ENCODE results near the gene CIDEB. TPM values are rescaled to one million over a fixed set of nuclear protein-coding genes. Genes with fewer than 3 reads are reported as not detected.

The CIDEB gene
- total RNA-seq, 1 experiment from 2014 or later = not detected

- H3K4me3 ChIP-seq (ENCODE audit: low read depth, low read length, poor library complexity, severe bottlenecking) = no peak overlapping the region
- H3K36me3 ChIP-seq (ENCODE audit: insufficient read depth, low read length, poor library complexity, severe bottlenecking) = peaks cover under 1% of the 10 kb centered on the region
- no peaks in the 10 kb centered on the region for H3K9me3 ChIP-seq (ENCODE audit: low read depth, low read length, poor library complexity, severe bottlenecking)
- ChIA-PET CTCF (interaction anchor here (0.5 to 2.2 kb wide), 10 partner anchors 11 to 238 kb away, joined by 3 to 36 read pairs (median 4); partner anchors contain the start of genes CIDEB, RABGGTA and TINF2), POLR2A (ENCODE audit: low non-redundant PET) (no interaction called here)
- no peak overlapping the region for H3K27ac ChIP-seq (ENCODE audit: low read depth, low read length, poor library complexity, severe bottlenecking)
- TF ChIP-seq CTCF (conservative IDR thresholded peaks at IDR 0.05; ENCODE audit: low read depth, low read length) (peak; percentile 76), EZH2 (IDR thresholded peaks at IDR 0.05; ENCODE audit: borderline replicate concordance, low read depth, low read length, poor library complexity, severe bottlenecking) (no peak)
- intact Hi-C loops (cut with micrococcal nuclease; ENCODE audit: unreplicated experiment) = loop anchor here (1.0 to 5.0 kb wide), 3 partner anchors 53 to 282 kb away; no protein-coding TSS in a partner anchor
- DNase-seq (ENCODE audit: low spot score) = peak; percentile 87
- no peaks in the 10 kb centered on the region for H3K4me1 ChIP-seq (ENCODE audit: insufficient read depth, low read length, poor library complexity, severe bottlenecking)
- no peaks in the 10 kb centered on the region for H3K27me3 ChIP-seq (replicated peaks; ENCODE audit: insufficient read depth, low read depth, low read length, poor library complexity)
- BruUV-seq (replicated peaks) = no TSS peak
Measured at GRCh38 chr14:24296341-24297157, 11.2 kb downstream of the CIDEB start.

GRCh38 chr14:24293525-24293924, 14.3 kb downstream of the CIDEB start:
- TF ChIP-seq CTCF (conservative IDR thresholded peaks at IDR 0.05; ENCODE audit: low read depth, low read length) (no peak), EZH2 (IDR thresholded peaks at IDR 0.05; ENCODE audit: borderline replicate concordance, low read depth, low read length, poor library complexity, severe bottlenecking) (no peak)
- intact Hi-C loops (cut with micrococcal nuclease; ENCODE audit: unreplicated experiment) = no loop called here
- ChIA-PET POLR2A (ENCODE audit: low non-redundant PET) (no interaction called here), CTCF (no interaction called here)
- no peaks in the 10 kb centered on the region for H3K36me3 ChIP-seq (ENCODE audit: insufficient read depth, low read length, poor library complexity, severe bottlenecking)
- H3K4me3 ChIP-seq (ENCODE audit: low read depth, low read length, poor library complexity, severe bottlenecking) = no peak overlapping the region
- no peaks in the 10 kb centered on the region for H3K27me3 ChIP-seq (replicated peaks; ENCODE audit: insufficient read depth, low read depth, low read length, poor library complexity)
- no peak for DNase-seq (ENCODE audit: low spot score)
- H3K27ac ChIP-seq (ENCODE audit: low read depth, low read length, poor library complexity, severe bottlenecking) = no peak overlapping the region
- H3K4me1 ChIP-seq (ENCODE audit: insufficient read depth, low read length, poor library complexity, severe bottlenecking) = no peaks in the 10 kb centered on the region
- BruUV-seq (replicated peaks) = no TSS peak
- H3K9me3 ChIP-seq (ENCODE audit: low read depth, low read length, poor library complexity, severe bottlenecking) = no peaks in the 10 kb centered on the region

GRCh38 chr14:24292118-24292807, 15.5 kb downstream of the CIDEB start:
- no TSS peak for BruUV-seq (replicated peaks)
- Histone ChIP-seq H3K27ac (ENCODE audit: low read depth, low read length, poor library complexity, severe bottlenecking) (no peak overlapping the region), H3K36me3 (ENCODE audit: insufficient read depth, low read length, poor library complexity, severe bottlenecking) (no peaks in the 10 kb centered on the region), H3K27me3 (replicated peaks; ENCODE audit: insufficient read depth, low read depth, low read length, poor library complexity) (no peaks in the 10 kb centered on the region), H3K4me1 (ENCODE audit: insufficient read depth, low read length, poor library complexity, severe bottlenecking) (no peaks in the 10 kb centered on the region), H3K4me3 (ENCODE audit: low read depth, low read length, poor library complexity, severe bottlenecking) (no peak overlapping the region), H3K9me3 (ENCODE audit: low read depth, low read length, poor library complexity, severe bottlenecking) (no peaks in the 10 kb centered on the region)
- no peak for TF ChIP-seq CTCF (conservative IDR thresholded peaks at IDR 0.05; ENCODE audit: low read depth, low read length)
- TF ChIP-seq EZH2 (IDR thresholded peaks at IDR 0.05; ENCODE audit: borderline replicate concordance, low read depth, low read length, poor library complexity, severe bottlenecking) = no peak
- DNase-seq (ENCODE audit: low spot score) = no peak
- POLR2A ChIA-PET (ENCODE audit: low non-redundant PET) = no interaction called here
- CTCF ChIA-PET = no interaction called here
- intact Hi-C loops (cut with micrococcal nuclease; ENCODE audit: unreplicated experiment) = no loop called here

Measured in A673 (cell line).